OCI-LY1 (cell line): ENCODE data around the gene PLPPR2.

Source experiments
- H2AFZ ChIP-seq: fragments of 200-600 bp; sonication (generic), shearing (Covaris generic); 2 replicates; pipeline ENCODE4 v1.6.0; 2014; ENCODE audit warnings: antibody characterized with exemption, mild to moderate bottlenecking, low read length
- H3F3A ChIP-seq: fragments of 200-600 bp; sonication (generic), shearing (Covaris generic); 2 replicates; pipeline ENCODE4 v1.6.0; 2014; ENCODE audit warnings: mild to moderate bottlenecking, antibody characterized with exemption, low read length, moderate library complexity; ENCODE audit not compliant: insufficient read depth
- H3K27ac ChIP-seq: fragments of 200-600 bp; sonication (generic); 2 replicates; pipeline ENCODE4 v1.5.1; 2014; ENCODE audit warnings: low read length, mixed run types, mild to moderate bottlenecking, low read depth; ENCODE audit not compliant: poor library complexity, severe bottlenecking
- H3K27me3 ChIP-seq: fragments of 200-600 bp; sonication (generic); 2 replicates; pipeline ENCODE4 v1.6.0; 2014; ENCODE audit warnings: antibody characterized with exemption, mild to moderate bottlenecking, low read length, moderate library complexity; ENCODE audit not compliant: insufficient read depth
- H3K36me3 ChIP-seq: fragments of 200-600 bp; sonication (generic); 2 replicates; pipeline ENCODE4 v1.6.1; 2014; ENCODE audit warnings: mild to moderate bottlenecking, antibody characterized with exemption, low read length, moderate library complexity, mixed read lengths; ENCODE audit not compliant: insufficient read depth
- H3K4me1 ChIP-seq: fragments of 200-600 bp; sonication (generic); 2 replicates; pipeline ENCODE4 v1.5.1; 2014; ENCODE audit warnings: mild to moderate bottlenecking, low read length, moderate library complexity; ENCODE audit not compliant: insufficient read depth, severe bottlenecking
- H3K4me2 ChIP-seq: fragments of 200-600 bp; sonication (generic), shearing (Covaris generic); 2 replicates; pipeline ENCODE4 v1.6.1; 2014; ENCODE audit warnings: low read length
- H3K4me3 ChIP-seq: fragments of 200-600 bp; sonication (generic); 2 replicates; pipeline ENCODE4 v1.5.1; 2014; ENCODE audit warnings: low read length, low read depth, mild to moderate bottlenecking, mixed read lengths; ENCODE audit not compliant: poor library complexity, severe bottlenecking
- H3K79me2 ChIP-seq: fragments of 200-600 bp; shearing (Covaris generic); 2 replicates; pipeline ENCODE4 v1.6.1; 2016; ENCODE audit warnings: mixed run types, low read length, mixed read lengths; ENCODE audit not compliant: insufficient read depth
- H3K9ac ChIP-seq: fragments of 200-600 bp; sonication (generic), shearing (Covaris generic); 2 replicates; pipeline ENCODE4 v1.6.1; 2014; ENCODE audit warnings: mild to moderate bottlenecking, low read length, mixed read lengths
- H3K9me2 ChIP-seq: fragments of 200-600 bp; sonication (generic), shearing (Covaris generic); 2 replicates; pipeline ENCODE4 v1.6.1; 2014; ENCODE audit warnings: low read depth, mild to moderate bottlenecking, low read length, mixed read lengths
- H3K9me3 ChIP-seq: fragments of 200-600 bp; shearing (Covaris generic); 2 replicates; pipeline ENCODE4 v1.6.1; 2014; ENCODE audit warnings: low read length, mixed read lengths
- H4K20me1 ChIP-seq: fragments of 200-600 bp; sonication (generic), shearing (Covaris generic); 2 replicates; pipeline ENCODE4 v1.6.0; 2016; ENCODE audit warnings: mild to moderate bottlenecking, low read length; ENCODE audit not compliant: insufficient read depth
- EZH2 ChIP-seq: fragments of 200-600 bp; sonication (generic), shearing (Covaris generic); IDR thresholded peaks from 2 replicates; pipeline ENCODE4 v1.8.0; 2017; ENCODE audit warnings: borderline replicate concordance, mixed run types, mild to moderate bottlenecking, antibody characterized with exemption, low read length, moderate library complexity, mixed read lengths
- TF ChIP-seq, protein P1 (sequence below): fragments of 200-600 bp; sonication (generic), shearing (Covaris generic); IDR thresholded peaks from 2 replicates; pipeline ENCODE4 v1.5.1; 2017; ENCODE audit warnings: mild to moderate bottlenecking, antibody characterized with exemption, low read length, moderate library complexity, mixed read lengths

PLPPR2 gene

DNA sequence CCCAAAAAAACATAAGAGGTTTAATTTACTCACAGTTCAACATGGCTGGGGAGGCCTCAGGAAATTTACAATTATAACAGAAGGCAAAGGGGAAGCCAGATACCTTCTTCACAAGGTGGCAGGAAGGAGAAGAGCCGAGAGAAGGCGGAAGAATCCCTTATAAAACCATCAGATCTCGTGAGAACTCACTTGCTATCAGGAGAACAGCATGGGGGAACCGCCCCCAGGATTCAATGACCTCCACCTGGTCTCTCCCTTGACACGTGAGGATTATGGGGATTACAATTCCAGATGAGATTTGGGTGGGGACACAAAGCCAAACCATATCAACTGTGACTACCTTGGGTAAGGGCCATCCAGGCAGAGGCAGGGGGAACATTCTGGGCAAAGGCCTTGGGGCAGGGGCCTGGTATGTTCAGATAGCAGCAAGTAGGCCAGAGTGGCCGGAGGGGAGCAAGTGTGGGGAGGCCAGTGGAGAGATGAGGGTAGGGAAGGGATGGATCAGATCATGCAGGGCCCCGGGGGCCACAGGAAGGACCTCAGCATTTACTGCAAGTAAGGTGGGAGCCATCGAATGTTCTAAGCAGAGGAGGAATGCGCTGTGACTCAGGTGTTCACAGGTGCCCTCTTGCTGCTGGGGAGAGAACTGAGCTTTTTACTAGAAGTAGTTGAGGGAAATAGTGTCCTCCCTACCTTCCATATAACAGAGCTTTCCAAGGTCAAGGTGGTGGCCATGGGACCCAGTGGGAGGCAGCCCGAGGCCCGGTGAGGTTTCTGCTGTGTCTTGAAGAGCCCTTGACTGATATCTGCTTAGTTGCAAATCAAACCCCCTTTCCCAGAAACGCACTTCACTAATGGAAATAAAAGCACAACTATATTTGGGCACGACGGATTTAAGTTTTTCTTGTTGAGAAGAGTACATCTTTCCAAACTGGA is 33.8 kb upstream of the PLPPR2 start:
- no peaks in the 10 kb centered on the region for H3K9me2 ChIP-seq
- H3K27ac ChIP-seq: peak overlapping the region; percentile 47
- H3K36me3 ChIP-seq: no peaks in the 10 kb centered on the region
- peaks cover 40% of the 10 kb centered on the region for H3K4me1 ChIP-seq
- H3K4me2 ChIP-seq: peak overlapping the region; percentile 52; the same call in 1 of the 2 replicates
- H3K79me2 ChIP-seq: no peaks in the 10 kb centered on the region
- peak overlapping the region; percentile 60 for H3K4me3 ChIP-seq
- H3K9me3 ChIP-seq: no peaks in the 10 kb centered on the region
- no peaks in the 10 kb centered on the region for H4K20me1 ChIP-seq
- H3K9ac ChIP-seq: peak overlapping the region; percentile 63
- H2AFZ ChIP-seq: no peak overlapping the region
- TF ChIP-seq, protein P1, sequence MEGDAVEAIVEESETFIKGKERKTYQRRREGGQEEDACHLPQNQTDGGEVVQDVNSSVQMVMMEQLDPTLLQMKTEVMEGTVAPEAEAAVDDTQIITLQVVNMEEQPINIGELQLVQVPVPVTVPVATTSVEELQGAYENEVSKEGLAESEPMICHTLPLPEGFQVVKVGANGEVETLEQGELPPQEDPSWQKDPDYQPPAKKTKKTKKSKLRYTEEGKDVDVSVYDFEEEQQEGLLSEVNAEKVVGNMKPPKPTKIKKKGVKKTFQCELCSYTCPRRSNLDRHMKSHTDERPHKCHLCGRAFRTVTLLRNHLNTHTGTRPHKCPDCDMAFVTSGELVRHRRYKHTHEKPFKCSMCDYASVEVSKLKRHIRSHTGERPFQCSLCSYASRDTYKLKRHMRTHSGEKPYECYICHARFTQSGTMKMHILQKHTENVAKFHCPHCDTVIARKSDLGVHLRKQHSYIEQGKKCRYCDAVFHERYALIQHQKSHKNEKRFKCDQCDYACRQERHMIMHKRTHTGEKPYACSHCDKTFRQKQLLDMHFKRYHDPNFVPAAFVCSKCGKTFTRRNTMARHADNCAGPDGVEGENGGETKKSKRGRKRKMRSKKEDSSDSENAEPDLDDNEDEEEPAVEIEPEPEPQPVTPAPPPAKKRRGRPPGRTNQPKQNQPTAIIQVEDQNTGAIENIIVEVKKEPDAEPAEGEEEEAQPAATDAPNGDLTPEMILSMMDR: peak; percentile 21
- TF ChIP-seq EZH2: no peak
- no peaks in the 10 kb centered on the region for H3F3A ChIP-seq
- H3K27me3 ChIP-seq: 0 out of 2 replicates have a peak, but pooled peaks cover 4% of the 10 kb centered on the region

DNA sequence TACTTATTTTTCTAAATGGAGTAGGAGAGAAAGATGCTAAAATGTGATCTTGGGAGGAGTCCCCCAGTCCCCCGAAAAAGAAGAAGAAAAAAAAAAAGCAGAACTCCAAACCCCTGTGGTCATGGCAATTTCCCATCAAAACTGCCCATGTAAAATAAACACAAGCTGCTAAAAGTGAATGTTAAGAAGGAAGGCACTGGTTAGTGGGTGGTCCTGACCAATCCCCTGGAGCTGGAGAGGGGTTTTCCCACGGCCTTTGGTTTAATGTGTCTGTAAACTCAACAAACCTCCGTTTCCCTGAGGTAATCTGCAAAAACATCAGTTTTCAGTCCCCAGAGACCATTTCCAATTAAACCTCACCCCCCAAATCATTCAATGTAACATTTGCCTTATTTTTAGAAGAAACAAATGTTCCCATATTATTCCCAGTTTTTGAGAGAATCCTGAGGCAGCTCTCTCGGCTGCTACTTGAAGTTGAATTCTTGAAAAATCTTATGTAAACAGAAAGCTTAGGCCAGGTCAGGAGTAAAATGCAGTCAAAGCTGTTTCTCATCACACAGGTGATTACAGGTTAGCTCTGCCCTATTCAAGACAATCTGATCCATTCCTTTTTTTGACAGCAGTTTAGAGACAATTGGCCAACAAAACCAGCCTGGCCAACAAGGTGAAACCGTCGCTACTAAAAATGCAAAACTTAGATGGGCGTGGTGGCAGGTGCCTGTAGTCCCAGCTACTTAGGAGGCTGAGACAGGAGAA is 32.8 kb upstream of the PLPPR2 start:
- Histone ChIP-seq H3K27me3 (0 out of 2 replicates have a peak, but pooled peaks cover 4% of the 10 kb centered on the region), H3K9ac (no peak overlapping the region), H3K9me2 (no peaks in the 10 kb centered on the region), H4K20me1 (no peaks in the 10 kb centered on the region), H3K79me2 (no peaks in the 10 kb centered on the region), H3K4me3 (no peak overlapping the region), H3F3A (no peaks in the 10 kb centered on the region), H2AFZ (no peak overlapping the region), H3K9me3 (no peaks in the 10 kb centered on the region), H3K4me1 (peaks cover 40% of the 10 kb centered on the region), H3K4me2 (no peak overlapping the region), H3K27ac (peak overlapping the region; percentile 8), H3K36me3 (no peaks in the 10 kb centered on the region)
- TF ChIP-seq, protein P1: no peak
- no peak for TF ChIP-seq EZH2

DNA sequence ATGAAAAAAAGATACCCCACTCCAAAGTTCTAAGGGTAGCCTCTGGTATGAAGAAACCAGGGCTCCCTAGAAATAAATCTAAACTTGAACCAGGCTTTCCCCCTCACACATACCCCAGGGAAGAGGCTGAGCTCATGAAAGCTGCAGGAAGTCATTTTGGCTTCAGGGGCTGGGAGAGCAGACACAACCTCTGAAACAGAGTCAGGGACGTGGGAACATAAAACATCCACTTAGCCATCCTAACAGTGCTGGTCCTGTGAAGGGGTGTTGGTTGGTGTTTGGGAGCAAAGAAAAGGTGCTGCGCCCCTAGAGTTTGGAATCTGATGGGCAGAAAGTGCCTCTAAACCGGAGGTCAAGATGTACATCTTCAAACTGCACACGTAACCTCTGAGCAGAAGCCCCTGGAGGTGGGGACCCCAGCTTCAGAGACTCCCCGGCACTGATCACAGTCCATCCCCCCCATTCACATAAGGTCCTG is 31.6 kb upstream of the PLPPR2 start:
- Histone ChIP-seq H3K4me2 (peak overlapping the region; percentile 47; the same call in 1 of the 2 replicates), H3K27me3 (0 out of 2 replicates have a peak, but pooled peaks cover 4% of the 10 kb centered on the region), H3K9ac (no peak overlapping the region; the same call in 1 of the 2 replicates), H2AFZ (no peak overlapping the region), H3K79me2 (no peaks in the 10 kb centered on the region), H3K4me3 (no peak overlapping the region), H3K9me3 (no peaks in the 10 kb centered on the region), H3K4me1 (peaks cover 40% of the 10 kb centered on the region), H3K9me2 (no peaks in the 10 kb centered on the region), H3F3A (no peaks in the 10 kb centered on the region), H3K27ac (peak overlapping the region; percentile 70), H4K20me1 (no peaks in the 10 kb centered on the region), H3K36me3 (no peaks in the 10 kb centered on the region)
- no peak for TF ChIP-seq EZH2
- TF ChIP-seq, protein P1: no peak
